Keratinocyte (primary cell): ENCODE data around the gene ZC3H12A. TPM values are rescaled to one million over a fixed set of nuclear protein-coding genes. Genes with fewer than 3 reads are reported as not detected.

Experiments used
- DNase-seq: peaks from one replicate; pipeline ENCODE4 v3.0.0-alpha.2; 2011; ENCODE audit warnings: low read depth, missing footprints, low spot score
- FAIRE-seq: peaks from 2 replicates; lab custom pipeline; 2011; peaks lifted over from hg19 to GRCh38; lab: Jason Lieb, UNC
- H2AFZ ChIP-seq: 2 replicates; pipeline ENCODE4 v1.6.0; 2012; ENCODE audit warnings: low read length, control low read depth, inconsistent platforms; ENCODE audit not compliant: control insufficient read depth
- H3K27ac ChIP-seq: 2 replicates; pipeline ENCODE4 v1.5.1; 2011; ENCODE audit warnings: low read length; ENCODE audit not compliant: control insufficient read depth, insufficient read depth
- H3K27me3 ChIP-seq: 3 replicates; pipeline ENCODE4 v1.6.0; 2011; ENCODE audit warnings: low read length; ENCODE audit not compliant: control insufficient read depth, insufficient read depth; ENCODE audit errors: extremely low read depth
- H3K36me3 ChIP-seq, 2 experiments: 2 replicates in 1 of 2; 3 replicates in 1 of 2; pipeline ENCODE4 v1.5.1; 2011; ENCODE audit warnings: low read length in 2 of 2, mild to moderate bottlenecking in 1 of 2; ENCODE audit not compliant: control insufficient read depth in 2 of 2, insufficient read depth in 2 of 2; ENCODE audit errors: extremely low read depth in 1 of 2
- H3K4me1 ChIP-seq: 3 replicates; pipeline ENCODE4 v1.5.1; 2011; ENCODE audit warnings: low read length; ENCODE audit not compliant: control insufficient read depth, insufficient read depth; ENCODE audit errors: extremely low read depth
- H3K4me2 ChIP-seq: 3 replicates; pipeline ENCODE4 v1.6.0; 2011; ENCODE audit warnings: low read depth, low read length; ENCODE audit not compliant: control insufficient read depth, insufficient read depth; ENCODE audit errors: extremely low read depth
- H3K4me3 ChIP-seq, 3 experiments: fragments of 200-600 bp in 1 of 3; sonication (generic) in 1 of 3; 2 replicates in 2 of 3; 3 replicates in 1 of 3; pipeline ENCODE4 v1.5.1; 2011 to 2016; ENCODE audit warnings: low read length in 3 of 3, mild to moderate bottlenecking in 3 of 3, control low read depth in 2 of 3, inconsistent platforms in 1 of 3, low read depth in 1 of 3, mixed read lengths in 1 of 3, mixed run types in 1 of 3, moderate library complexity in 1 of 3; ENCODE audit not compliant: control insufficient read depth in 2 of 3, insufficient read depth in 2 of 3; ENCODE audit errors: extremely low read depth in 1 of 3
- H3K79me2 ChIP-seq: 2 replicates; pipeline ENCODE4 v1.6.0; 2012; ENCODE audit warnings: low read length; ENCODE audit not compliant: control insufficient read depth, insufficient read depth
- H3K9ac ChIP-seq: 3 replicates; pipeline ENCODE4 v1.6.0; 2011; ENCODE audit warnings: low read length; ENCODE audit not compliant: control insufficient read depth, insufficient read depth; ENCODE audit errors: extremely low read depth
- H3K9me1 ChIP-seq: 3 replicates; pipeline ENCODE4 v1.6.0; 2011; ENCODE audit warnings: low read length; ENCODE audit not compliant: control insufficient read depth, insufficient read depth; ENCODE audit errors: extremely low read depth
- H3K9me3 ChIP-seq: 2 replicates; pipeline ENCODE4 v1.5.1; 2012; ENCODE audit warnings: low read depth, low read length; ENCODE audit not compliant: control insufficient read depth
- H4K20me1 ChIP-seq: 3 replicates; pipeline ENCODE4 v1.6.0; 2011; ENCODE audit warnings: low read length; ENCODE audit not compliant: control insufficient read depth, insufficient read depth; ENCODE audit errors: extremely low read depth
- CTCF ChIP-seq, 3 experiments: IDR thresholded peaks in 1 of 3; conservative IDR thresholded peaks in 1 of 3; optimal IDR thresholded peaks in 1 of 3; 2 replicates in 2 of 3; 3 replicates in 1 of 3; pipeline versions ENCODE3 to v1.5.1; 2011; ENCODE audit warnings: low read length in 3 of 3, mild to moderate bottlenecking in 3 of 3, moderate library complexity in 2 of 3, control low read depth in 1 of 3, inconsistent platforms in 1 of 3; ENCODE audit not compliant: insufficient read depth in 2 of 3; ENCODE audit errors: extremely low read depth in 1 of 3
- EZH2 ChIP-seq: IDR thresholded peaks from one replicate; pipeline ENCODE4 v1.6.1; 2012; ENCODE audit warnings: inconsistent platforms, mild to moderate bottlenecking, low read length, moderate library complexity
- dilution Hi-C: fragments of 300-500 bp; cut with MboI; formaldehyde crosslinking; loops from one replicate; pipeline ENCODE4 v1.7.0; 2020; ENCODE audit warnings: low sequenced_read_pairs; ENCODE audit not compliant: extremely low pct_ligation_motif_present
- polyA plus RNA-seq, 5 experiments: library from polyadenylated mRNA; depleted of rRNA in 3 of 5; stranded (reverse) in 3 of 5; stranded (forward) in 1 of 5; unstranded in 1 of 5; fragments of >200 nt; gene quantifications; 1 replicate in 1 of 5; 2 replicates in 3 of 5; 3 replicates in 1 of 5; pipeline versions ENCODE4 v1.2.1 to v1.2.3, GENCODE V29; 2011 to 2012; ENCODE audit warnings: missing spikeins in 2 of 5, low read depth in 1 of 5, low replicate concordance in 1 of 5

ZC3H12A gene
- polyA plus RNA-seq, 1 donor (not counting 4 experiments of a cell fraction or from before 2014, with no cell fraction given) = 24.4 TPM

GRCh38 chr1:37442139-37442538 lies 32.2 kb upstream of the ZC3H12A start:
- no peak for TF ChIP-seq EZH2
- no peak for TF ChIP-seq CTCF (optimal IDR thresholded peaks at IDR 0.05 in 1 of 3, IDR thresholded peaks at IDR 0.05 in 1 of 3, conservative IDR thresholded peaks at IDR 0.05 in 1 of 3; ENCODE audit: extremely low read depth in 1 of 3, insufficient read depth in 2 of 3, low read length in 3 of 3)
- Histone ChIP-seq H3K9me3 (no peaks in the 10 kb centered on the region), H3K4me3 (no peak overlapping the region), H3K36me3 (no peaks in the 10 kb centered on the region), H3K4me2 (no peak overlapping the region), H3K9me1 (no peaks in the 10 kb centered on the region), H3K27me3 (peaks cover 3% of the 10 kb centered on the region), H2AFZ (no peak overlapping the region), H3K79me2 (no peaks in the 10 kb centered on the region), H3K27ac (no peak overlapping the region), H4K20me1 (no peaks in the 10 kb centered on the region), H3K9ac (no peak overlapping the region), H3K4me1 (no peaks in the 10 kb centered on the region)
- FAIRE-seq (no peak), DNase-seq (no peak)
- dilution Hi-C loops = no loop called here

GRCh38 chr1:37442644-37443043 lies 31.7 kb upstream of the ZC3H12A start:
- FAIRE-seq (no peak), DNase-seq (no peak)
- H2AFZ ChIP-seq = no peak overlapping the region
- no peaks in the 10 kb centered on the region for H3K79me2 ChIP-seq
- dilution Hi-C loops = no loop called here
- no peaks in the 10 kb centered on the region for H3K4me1 ChIP-seq
- no peak for TF ChIP-seq CTCF (optimal IDR thresholded peaks at IDR 0.05 in 1 of 3, IDR thresholded peaks at IDR 0.05 in 1 of 3, conservative IDR thresholded peaks at IDR 0.05 in 1 of 3; ENCODE audit: extremely low read depth in 1 of 3, insufficient read depth in 2 of 3, low read length in 3 of 3)
- no peak for TF ChIP-seq EZH2
- H3K36me3 ChIP-seq = no peaks in the 10 kb centered on the region
- H3K4me2 ChIP-seq = no peak overlapping the region
- H3K9ac ChIP-seq = no peak overlapping the region
- no peak overlapping the region for H3K4me3 ChIP-seq
- H3K9me1 ChIP-seq = no peaks in the 10 kb centered on the region
- H3K9me3 ChIP-seq = no peaks in the 10 kb centered on the region
- peaks cover 3% of the 10 kb centered on the region for H3K27me3 ChIP-seq
- no peaks in the 10 kb centered on the region for H4K20me1 ChIP-seq
- no peak overlapping the region for H3K27ac ChIP-seq
